ENCODE data around the gene PTH1R. TPM values are rescaled to one million over a fixed set of nuclear protein-coding genes. Genes with fewer than 3 reads are reported as not detected.

PTH1R gene
- total and polyA plus RNA-seq, 8 donors: 2.6 to 22.4 (median 3.8) TPM

Small RNA genes within 50 kb of the gene (small RNA-seq; reads per million reads assigned to genes)
- 0 reads per million in 4 donors for gene AC109583.2

Other genes with a start within 250 kb of the PTH1R start
- gene ALS2CL, start 184.0 kb upstream of the PTH1R start, total RNA-seq: 100 to 1,000 TPM in 1 of 5 donors, 10 to 100 TPM in 4; 10.8 to 107 (median 50.0) TPM
- gene ALS2CL, start 184.0 kb upstream of the PTH1R start, polyA plus RNA-seq: 100 to 1,000 TPM in 1 of 3 donors, 1 to 10 TPM in 2; 5.3 to 103 (median 9.3) TPM
- gene TMIE, start 176.3 kb upstream of the PTH1R start, total RNA-seq: under 1 TPM in 1 of 5 donors, not detected in 4; 0.55 TPM
- 1 to 10 TPM in 1 of 3 donors, under 1 TPM in 1, not detected in 1; 0.46 to 1.0 TPM for gene TMIE, start 176.3 kb upstream of the PTH1R start, polyA plus RNA-seq
- gene PRSS50, start 159.9 kb upstream of the PTH1R start, total RNA-seq: under 1 TPM in 1 of 5 donors, not detected in 4; under 0.01 TPM
- under 1 TPM in 1 of 3 donors, not detected in 2; 0.10 TPM for gene PRSS50, start 159.9 kb upstream of the PTH1R start, polyA plus RNA-seq
- 1 to 10 TPM in 1 of 5 donors, not detected in 4; 3.1 TPM for gene MYL3, start 14.3 kb upstream of the PTH1R start, total RNA-seq
- 10 to 100 TPM in 1 of 3 donors, 1 to 10 TPM in 2; 1.5 to 11.5 (median 6.8) TPM for gene MYL3, start 14.3 kb upstream of the PTH1R start, polyA plus RNA-seq
- gene CCDC12, start 99.0 kb downstream of the PTH1R start, total RNA-seq: 10 to 100 TPM in 4 of 5 donors, 1 to 10 TPM in 1; 2.9 to 55.3 (median 38.4) TPM
- gene CCDC12, start 99.0 kb downstream of the PTH1R start, polyA plus RNA-seq: 10 to 100 TPM; 84.2 to 88.7 (median 84.5) TPM
- 100 to 1,000 TPM in 4 of 5 donors, 10 to 100 TPM in 1; 50.9 to 653 (median 247) TPM for gene NBEAL2, start 101.9 kb downstream of the PTH1R start, total RNA-seq
- 100 to 1,000 TPM in 1 of 3 donors, 10 to 100 TPM in 2; 35.0 to 193 (median 49.2) TPM for gene NBEAL2, start 101.9 kb downstream of the PTH1R start, polyA plus RNA-seq

Data from stomach (tissue), 8 donors.